ENCODE results near the gene CTNND2.

Gene CTNND2

GRCh38 chr5:11780641-11781345 lies 123.5 kb downstream of the CTNND2 start:
- no peak for TF ChIP-seq CTCF (IDR thresholded peaks at IDR 0.05; ENCODE audit: control insufficient read depth, extremely low read depth, insufficient read depth)
- no peak for DNase-seq (ENCODE audit: low read depth)

GRCh38 chr5:11777096-11777495 lies 127.2 kb downstream of the CTNND2 start:
- no peak for TF ChIP-seq CTCF (IDR thresholded peaks at IDR 0.05; ENCODE audit: control insufficient read depth, extremely low read depth, insufficient read depth)
- no peak for DNase-seq (ENCODE audit: low read depth)
- no peak overlapping the region for H3K4me3 ChIP-seq (ENCODE audit: low read depth, low read length)

More at GRCh38 chr5:11780641-11781345, 123.5 kb downstream of the CTNND2 start:
- H3K4me3 ChIP-seq (ENCODE audit: low read depth, low read length), result no peak overlapping the region

- TF ChIP-seq CTCF (IDR thresholded peaks at IDR 0.05; ENCODE audit: control insufficient read depth, extremely low read depth, insufficient read depth), result no peak
- no peak for DNase-seq (ENCODE audit: low read depth)
- no peak overlapping the region for H3K4me3 ChIP-seq (ENCODE audit: low read depth, low read length)
These were observed 133.9 kb downstream of the CTNND2 start for GRCh38 chr5:11770310-11770709.

- DNase-seq (ENCODE audit: low read depth), result no peak
- no peak for TF ChIP-seq CTCF (IDR thresholded peaks at IDR 0.05; ENCODE audit: control insufficient read depth, extremely low read depth, insufficient read depth)
These were observed 143.2 kb downstream of the CTNND2 start for GRCh38 chr5:11760934-11761603.

GRCh38 chr5:11758321-11758720 lies 145.9 kb downstream of the CTNND2 start:
- no peak for TF ChIP-seq CTCF (IDR thresholded peaks at IDR 0.05; ENCODE audit: control insufficient read depth, extremely low read depth, insufficient read depth)
- H3K4me3 ChIP-seq (ENCODE audit: low read depth, low read length), result no peak overlapping the region
- no peak for DNase-seq (ENCODE audit: low read depth)

More at GRCh38 chr5:11760934-11761603, 143.2 kb downstream of the CTNND2 start:
- no peak overlapping the region for H3K4me3 ChIP-seq (ENCODE audit: low read depth, low read length)

- no peak for TF ChIP-seq CTCF (IDR thresholded peaks at IDR 0.05; ENCODE audit: control insufficient read depth, extremely low read depth, insufficient read depth)
- no peak for DNase-seq (ENCODE audit: low read depth)
- H3K4me3 ChIP-seq (ENCODE audit: low read depth, low read length), result no peak overlapping the region
These were observed 146.6 kb downstream of the CTNND2 start for GRCh38 chr5:11757661-11758060.

Data from LNCaP clone FGC (cell line).